HepG2 (cell line): ENCODE data around the gene NOL4L. TPM values are rescaled to one million over a fixed set of nuclear protein-coding genes. Genes with fewer than 3 reads are reported as not detected.

ENCODE experiments used
- AKAP8 ChIP-seq: sonication (generic); formaldehyde crosslinking; IDR thresholded peaks from 2 replicates; pipeline ENCODE4 v1.5.1; 2020; ENCODE audit warnings: mild to moderate bottlenecking, missing genetic modification reagents
- ARID2 ChIP-seq: sonication (generic); formaldehyde crosslinking; IDR thresholded peaks from 2 replicates; pipeline ENCODE4 v1.8.1; 2022; ENCODE audit warnings: mild to moderate bottlenecking, missing genetic modification reagents, borderline replicate concordance
- DPF2 ChIP-seq: sonication (generic); formaldehyde crosslinking; IDR thresholded peaks from 2 replicates; pipeline ENCODE4 v1.4.0; 2020; ENCODE audit warnings: mild to moderate bottlenecking, low read depth, missing genetic modification reagents, borderline replicate concordance
- FUBP1 ChIP-seq: sonication (generic); formaldehyde crosslinking; IDR thresholded peaks from 2 replicates; pipeline ENCODE4 v1.5.1; 2020; ENCODE audit warnings: missing genetic modification reagents, mild to moderate bottlenecking, borderline replicate concordance
- GMEB1 ChIP-seq: sonication (generic); formaldehyde crosslinking; IDR thresholded peaks from 2 replicates; pipeline ENCODE4 v1.5.1; 2020; ENCODE audit warnings: missing genetic modification reagents, mild to moderate bottlenecking, borderline replicate concordance
- KLF15 ChIP-seq: sonication (generic); formaldehyde crosslinking; IDR thresholded peaks from 2 replicates; pipeline ENCODE4 v1.8.1; 2023; ENCODE audit warnings: borderline replicate concordance, mild to moderate bottlenecking, inconsistent platforms, missing genetic modification reagents, mixed read lengths
- MIXL1 ChIP-seq: IDR thresholded peaks from 2 replicates; pipeline ENCODE4 v1.6.1; 2016
- NCOA1 ChIP-seq: sonication (generic); formaldehyde crosslinking; IDR thresholded peaks from 2 replicates; pipeline ENCODE4 v1.9.0; 2021; ENCODE audit warnings: missing genetic modification reagents
- PITX1 ChIP-seq: sonication (generic); formaldehyde crosslinking; IDR thresholded peaks from 2 replicates; pipeline ENCODE4 v1.5.1; 2020; ENCODE audit warnings: mild to moderate bottlenecking, missing genetic modification reagents
- SOX5 ChIP-seq: IDR thresholded peaks from 2 replicates; pipeline ENCODE4 v1.6.1; 2016; ENCODE audit warnings: borderline replicate concordance
- SOX6 ChIP-seq, 2 experiments: fragments of 450-650 bp in 1 of 2; sonication (generic) in 1 of 2; formaldehyde crosslinking in 1 of 2; IDR thresholded peaks; 2 replicates each; pipeline versions ENCODE4 v1.4.0 to v1.6.1; 2017 to 2020; ENCODE audit warnings: antibody characterized with exemption in 1 of 2, mild to moderate bottlenecking in 1 of 2, missing genetic modification reagents in 1 of 2
- TGIF2 ChIP-seq: IDR thresholded peaks from 2 replicates; pipeline ENCODE4 v1.6.1; 2016; ENCODE audit warnings: control low read depth, missing compliant biosample characterization
- ZBTB1 ChIP-seq: sonication (generic); formaldehyde crosslinking; IDR thresholded peaks from 2 replicates; pipeline ENCODE4 v1.4.0; 2020; ENCODE audit warnings: missing genetic modification reagents, borderline replicate concordance
- ZNF614 ChIP-seq: IDR thresholded peaks from 2 replicates; pipeline ENCODE4 v1.6.1; 2018; ENCODE audit warnings: missing biosample characterization, missing genetic modification reagents, inconsistent platforms, borderline replicate concordance
- ZNF616 ChIP-seq: sonication (generic); formaldehyde crosslinking; IDR thresholded peaks from 2 replicates; pipeline ENCODE4 v1.5.0; 2020; ENCODE audit warnings: low read depth, mild to moderate bottlenecking, missing genetic modification reagents
- ZNF646 ChIP-seq: sonication (generic); formaldehyde crosslinking; IDR thresholded peaks from 2 replicates; pipeline ENCODE4 v1.9.0; 2021; ENCODE audit warnings: mild to moderate bottlenecking, missing genetic modification reagents
- ZNF710 ChIP-seq: sonication (generic); formaldehyde crosslinking; IDR thresholded peaks from 2 replicates; pipeline ENCODE4 v1.5.0; 2020; ENCODE audit warnings: mild to moderate bottlenecking, missing genetic modification reagents, borderline replicate concordance
- polyA plus RNA-seq, 8 experiments: library from polyadenylated mRNA; depleted of rRNA in 3 of 8; stranded (reverse) in 7 of 8; unstranded in 1 of 8; fragments of >200 nt; fragmentation: Illumina TruSeq in 4 of 8; extraction: Trizol in 4 of 8; gene quantifications; 2 replicates each; pipeline versions ENCODE4 v1.2.1 to v1.2.3, GENCODE V29; 2011 to 2016; ENCODE audit warnings: low read depth in 4 of 8, missing spikeins in 1 of 8, mixed read lengths in 1 of 8; ENCODE audit not compliant: insufficient read depth in 1 of 8
- total RNA-seq, 5 experiments: library from RNA; depleted of rRNA; stranded (reverse); fragments of >200 nt; fragmentation: Illumina TruSeq; extraction: Trizol; gene quantifications; 2 replicates each; pipeline ENCODE4 v1.2.3, GENCODE V29; 2016; ENCODE audit warnings: low read depth in 1 of 5

NOL4L gene
- total and polyA plus RNA-seq, 2 of the 13 experiments (the other 11 are each of a cell fraction or from before 2014, with no cell fraction given), result 16.6 to 35.4 TPM

GRCh38 chr20:32509639-32510066 lies 75.5 kb downstream of the NOL4L start (continued):
- peak; percentile 42; the same call in 1 of the 2 replicates for TF ChIP-seq ZNF710 (CRISPR knock-in tag)
- TF ChIP-seq KLF15 (CRISPR knock-in tag), result no peak
- no peak for TF ChIP-seq NCOA1 (CRISPR knock-in tag)
- peak; percentile 66; the same call in 1 of the 2 replicates for TF ChIP-seq ZNF614 (CRISPR knock-in tag)
- peak; percentile 79; the same call in 1 of the 2 replicates for TF ChIP-seq AKAP8 (CRISPR knock-in tag)
- no peak for TF ChIP-seq SOX6 (IDR thresholded peaks at IDR 0.05)
- peak; percentile 82 for TF ChIP-seq SOX6 (CRISPR knock-in tag; IDR thresholded peaks at IDR 0.05)
- TF ChIP-seq DPF2 (CRISPR knock-in tag), result no peak; the same call in 1 of the 2 replicates
- TF ChIP-seq PITX1 (CRISPR knock-in tag), result peak; percentile 62
- peak; percentile 60; the same call in 1 of the 2 replicates for TF ChIP-seq ZNF646 (CRISPR knock-in tag)
- TF ChIP-seq ZBTB1 (CRISPR knock-in tag), result 0 out of 2 replicates have a peak, but pooled peaks have one; percentile 5
- peak; percentile 84; the same call in 1 of the 2 replicates for TF ChIP-seq FUBP1 (CRISPR knock-in tag)
- TF ChIP-seq MIXL1 (CRISPR knock-in tag), result peak; percentile 76
- TF ChIP-seq TGIF2 (CRISPR knock-in tag), result no peak
- TF ChIP-seq SOX5, result peak; percentile 86
- TF ChIP-seq ZNF616 (CRISPR knock-in tag), result no peak
- peak; percentile 58; the same call in 1 of the 2 replicates for TF ChIP-seq GMEB1 (CRISPR knock-in tag)
- TF ChIP-seq ARID2 (CRISPR knock-in tag), result no peak
